A204.1 (cell line): Measurements from ENCODE around the gene DNAI4.
"Not testable (repeated sequence)": the region's sequence is repeated elsewhere in the genome, so short reads cannot be mapped to it uniquely, and the experiment has no call there.

Experiments used
- FAIRE-seq: peaks from 2 replicates; lab custom pipeline; 2012; peaks lifted over from hg19 to GRCh38; lab: Jason Lieb, UNC

Gene DNAI4

GRCh38 chr1:66824771-66825170 lies 99.9 kb downstream of the DNAI4 start:
- no peak for FAIRE-seq

GRCh38 chr1:66809736-66810326 lies 114.8 kb downstream of the DNAI4 start:
- FAIRE-seq: no peak

DNA sequence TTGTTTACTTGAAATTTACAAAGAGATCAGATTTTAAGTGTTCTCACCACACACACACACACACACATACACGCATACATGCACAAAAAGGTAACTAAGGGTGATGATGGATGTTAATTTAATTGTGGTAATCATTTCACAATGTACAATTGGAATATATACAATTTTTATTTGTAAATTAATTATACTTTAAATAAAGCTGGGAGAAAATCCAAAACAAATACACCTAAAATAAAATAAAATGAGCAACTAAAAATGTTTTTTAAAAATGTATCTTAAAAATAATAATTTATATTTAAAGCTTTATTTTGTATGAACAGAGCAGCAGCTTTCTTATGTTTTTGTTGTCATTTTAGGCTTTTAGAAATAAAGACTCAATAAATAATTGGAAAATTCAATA lies 115.4 kb downstream of the DNAI4 start:
- peak; percentile 82 for FAIRE-seq

DNA sequence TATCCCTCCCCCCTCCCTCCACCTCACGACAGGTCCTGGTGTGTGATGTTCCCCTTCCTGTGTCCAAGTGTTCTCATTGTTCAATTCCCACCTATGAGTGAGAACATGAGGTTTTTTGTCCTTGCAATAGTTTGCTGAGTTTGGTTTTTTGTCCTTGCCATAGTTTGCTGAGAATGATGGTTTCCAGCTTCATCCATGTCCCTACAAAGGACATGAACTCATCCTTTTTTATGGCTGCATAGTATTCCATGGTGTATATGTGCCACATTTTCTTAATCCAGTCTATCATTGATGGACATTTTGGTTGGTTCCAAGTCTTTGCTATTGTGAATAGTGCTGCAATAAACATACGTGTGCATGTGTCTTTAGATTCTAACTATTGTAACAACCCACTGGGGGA lies 128.8 kb downstream of the DNAI4 start:
- not testable (repeated sequence) for FAIRE-seq

DNA sequence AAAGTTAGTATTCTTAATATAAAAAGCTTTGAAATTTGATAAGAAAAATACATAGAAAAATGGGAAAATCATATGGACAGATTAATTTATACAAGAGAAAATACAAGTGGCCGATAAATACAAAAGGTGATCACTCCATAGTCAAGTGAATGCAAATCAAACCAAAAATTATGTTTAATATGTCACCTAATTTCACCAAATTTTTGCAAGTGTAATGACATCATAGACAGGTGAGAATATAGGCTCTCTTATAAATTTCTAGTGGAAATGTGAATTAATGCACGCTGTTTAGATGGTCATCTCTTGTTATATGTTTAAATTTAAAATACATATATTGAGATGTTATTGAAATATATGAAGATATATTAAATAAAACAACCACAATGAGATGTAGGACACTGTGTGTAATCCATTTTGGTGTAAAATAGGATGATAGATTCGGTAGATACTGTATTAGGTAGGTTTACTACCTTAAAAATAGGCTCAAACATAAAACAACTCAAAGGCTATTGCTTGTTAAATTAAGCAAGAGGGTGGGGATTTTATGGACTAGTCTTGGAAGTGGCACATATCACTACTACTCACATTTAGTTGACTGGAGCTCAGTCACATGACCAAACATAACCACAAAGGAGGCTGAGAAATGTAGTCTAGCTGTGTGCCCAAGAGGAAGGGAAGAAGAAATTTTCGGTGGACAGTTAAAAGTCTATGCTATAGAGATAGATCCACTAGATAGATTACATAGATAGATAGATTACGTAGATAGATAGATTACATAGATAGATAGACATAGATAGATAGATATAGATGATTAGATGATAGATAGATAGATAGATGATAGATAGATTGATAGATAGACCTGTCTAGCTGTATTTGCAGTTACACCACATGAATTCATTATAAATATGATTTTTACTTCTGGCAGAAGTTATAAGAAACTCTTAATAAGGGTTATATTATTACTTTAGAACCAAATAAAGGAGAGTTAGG lies 132.7 kb downstream of the DNAI4 start:
- FAIRE-seq: peak; percentile 27

GRCh38 chr1:66788231-66788939 lies 136.3 kb downstream of the DNAI4 start:
- FAIRE-seq: no peak

DNA sequence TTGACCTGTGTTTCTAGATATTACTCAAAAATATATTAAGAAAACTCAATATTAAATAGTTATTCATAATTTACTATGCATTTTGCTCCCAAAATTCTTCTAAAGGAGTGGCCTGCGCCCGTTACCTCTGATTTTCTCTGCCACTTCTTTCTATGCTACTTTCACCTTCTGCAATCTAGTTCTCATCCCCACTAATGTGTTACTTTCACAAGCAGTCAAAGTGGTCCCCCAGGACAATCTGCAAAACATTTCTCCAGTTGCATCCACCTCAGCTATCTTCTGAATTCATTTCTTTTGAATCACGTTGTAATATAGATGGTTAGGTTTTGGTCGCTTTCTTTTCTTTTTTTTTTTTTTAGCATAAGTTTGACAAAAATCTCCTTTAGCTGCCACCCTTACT lies 137.0 kb downstream of the DNAI4 start:
- no peak for FAIRE-seq

DNA sequence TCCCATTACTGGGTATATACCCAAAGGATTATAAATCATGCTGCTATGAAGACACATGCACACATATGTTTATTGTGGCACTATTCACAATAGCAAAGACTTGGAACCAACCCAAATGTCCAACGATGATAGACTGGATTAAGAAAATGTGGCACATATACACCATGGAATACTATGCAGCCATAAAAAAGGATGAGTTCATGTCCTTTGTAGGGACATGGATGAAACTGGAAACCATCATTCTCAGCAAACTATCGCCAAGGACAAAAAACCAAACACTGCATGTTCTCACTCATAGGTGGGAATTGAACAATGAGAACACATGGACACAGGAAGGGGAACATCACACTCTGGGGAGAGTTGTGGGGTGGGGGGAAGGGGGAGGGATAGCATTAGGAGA lies 138.9 kb downstream of the DNAI4 start:
- not testable (repeated sequence) for FAIRE-seq

GRCh38 chr1:66779475-66780078 lies 145.1 kb downstream of the DNAI4 start:
- FAIRE-seq: no peak

GRCh38 chr1:66778969-66779368 lies 145.7 kb downstream of the DNAI4 start:
- no peak for FAIRE-seq

GRCh38 chr1:66778266-66778665 lies 146.4 kb downstream of the DNAI4 start:
- FAIRE-seq: no peak

GRCh38 chr1:66777831-66778230 lies 146.8 kb downstream of the DNAI4 start:
- no peak for FAIRE-seq

GRCh38 chr1:66775646-66776045 lies 149.0 kb downstream of the DNAI4 start:
- no peak for FAIRE-seq

DNA sequence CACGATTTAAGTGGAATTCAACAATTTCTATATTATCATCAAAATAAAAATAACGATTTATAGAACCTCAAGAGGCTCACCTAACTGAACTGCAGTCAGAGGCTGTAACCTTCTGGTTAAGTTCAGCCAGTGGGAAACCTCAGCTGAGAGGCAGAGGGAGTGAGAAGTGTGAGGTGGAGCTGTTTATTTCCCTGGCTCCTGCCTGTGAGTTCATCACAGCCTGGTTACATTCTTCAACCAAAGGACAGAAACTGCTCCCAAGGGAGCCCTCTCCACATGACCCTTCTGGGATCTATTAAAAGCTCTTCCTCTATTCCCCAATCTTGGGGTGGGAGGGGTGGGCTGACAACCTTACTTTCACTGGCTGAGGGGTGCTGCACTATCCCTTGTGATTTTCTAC lies 150.2 kb downstream of the DNAI4 start:
- no peak for FAIRE-seq

DNA sequence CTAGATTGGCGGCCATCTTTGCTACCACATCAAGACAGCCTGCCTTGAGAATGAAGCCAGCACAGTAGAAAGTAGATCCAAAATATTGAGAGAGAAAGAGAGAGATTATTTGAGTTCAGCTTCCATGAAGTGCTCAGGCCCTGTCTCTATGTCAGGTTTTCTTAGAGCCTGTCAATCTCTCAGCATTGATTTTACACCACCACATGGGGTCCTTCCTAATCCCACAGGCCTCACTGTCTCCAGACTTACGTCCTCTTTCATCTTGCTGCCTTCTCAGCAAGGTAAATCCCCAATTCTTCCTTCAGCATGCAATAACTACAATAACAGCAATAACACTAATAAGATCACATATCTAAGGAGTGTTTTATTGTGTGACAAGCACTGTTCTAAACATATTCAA lies 151.4 kb downstream of the DNAI4 start:
- FAIRE-seq: no peak

DNA sequence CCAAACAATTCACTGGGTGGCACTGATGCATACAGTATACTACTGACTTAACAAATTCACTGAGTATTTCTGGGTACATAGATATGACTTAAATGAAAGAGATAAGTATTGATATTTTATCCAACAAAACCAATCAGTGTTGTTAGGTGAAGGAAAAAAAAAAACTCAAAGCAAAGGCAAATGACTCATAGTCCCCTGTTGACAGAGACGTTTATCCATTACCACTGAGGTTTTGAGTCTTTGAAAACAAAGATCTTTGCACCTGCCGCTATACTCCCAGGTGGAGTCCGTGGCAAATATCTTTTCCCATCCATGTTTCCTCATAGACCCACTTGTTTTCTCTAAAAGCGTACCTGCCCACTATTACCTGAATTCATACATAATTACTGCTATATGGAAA lies 154.0 kb downstream of the DNAI4 start:
- FAIRE-seq: no peak

DNA sequence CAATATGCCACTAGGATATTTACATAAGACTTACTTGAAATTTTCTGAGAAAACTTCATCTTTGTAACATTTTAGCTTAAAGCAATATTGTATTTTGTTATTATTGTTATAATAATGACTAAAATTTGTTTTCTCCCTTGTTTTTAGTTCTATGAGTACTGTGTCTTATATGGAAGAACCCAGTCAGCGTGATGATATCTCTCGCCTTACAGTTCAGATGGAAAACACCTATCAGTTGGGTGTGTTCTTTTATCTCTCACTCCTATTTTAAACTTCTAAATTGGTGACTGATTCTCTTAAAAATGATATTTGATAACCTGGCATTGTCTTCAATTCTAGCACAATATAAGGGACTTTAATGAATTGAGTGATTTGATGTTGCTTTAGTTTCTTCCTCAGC lies 154.4 kb downstream of the DNAI4 start:
- FAIRE-seq: no peak

DNA sequence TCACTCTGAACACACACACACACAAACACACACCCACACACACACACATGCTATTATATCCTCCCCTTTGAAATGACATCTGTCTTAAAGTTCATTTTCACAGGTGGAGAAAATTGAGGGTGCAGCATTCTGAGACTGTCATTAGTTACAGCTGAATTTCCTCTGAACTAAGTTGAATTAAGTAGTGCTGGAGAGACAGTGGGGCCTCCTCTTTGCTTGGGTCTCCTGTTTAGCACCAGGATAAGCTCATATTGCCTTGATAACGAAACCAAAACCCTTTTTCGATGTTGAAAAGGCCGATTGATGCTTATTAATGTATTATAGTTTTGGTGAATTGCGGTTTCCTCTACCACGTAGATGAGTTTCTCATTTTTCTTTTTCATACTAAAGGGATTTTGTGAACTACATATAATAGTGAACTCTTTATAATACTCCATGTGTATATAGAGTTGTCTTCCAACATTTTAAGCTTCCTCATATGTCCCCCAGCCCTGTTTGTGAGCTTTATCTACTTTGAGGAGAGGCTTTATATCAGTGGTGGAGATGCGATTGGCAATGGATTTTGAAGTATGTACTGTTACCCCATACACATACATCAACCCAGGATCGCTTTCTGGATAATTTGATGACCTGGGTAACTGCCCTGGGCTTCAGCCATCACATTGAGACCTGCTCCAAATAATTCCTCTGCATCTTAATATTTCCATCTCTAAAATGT lies 155.0 kb downstream of the DNAI4 start:
- FAIRE-seq: no peak

DNA sequence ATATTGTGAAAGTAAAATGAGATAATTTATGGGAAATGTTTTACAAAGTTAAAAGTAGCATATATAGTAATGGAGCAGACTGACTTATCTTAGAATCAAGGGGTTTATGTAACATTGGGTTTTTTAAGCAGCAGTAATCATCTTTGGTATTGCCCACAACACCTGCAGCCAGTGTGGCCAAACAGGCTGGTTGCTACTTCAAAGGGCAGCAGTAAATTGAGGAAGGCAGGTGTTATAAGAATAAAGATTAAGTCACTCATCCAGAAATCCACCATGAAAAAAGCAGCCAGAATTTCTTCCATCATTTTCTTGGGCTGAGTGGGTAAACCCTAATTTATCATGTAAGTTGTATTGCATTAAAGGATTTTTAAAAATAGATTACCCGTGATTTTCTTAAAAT lies 155.7 kb downstream of the DNAI4 start:
- FAIRE-seq: no peak

DNA sequence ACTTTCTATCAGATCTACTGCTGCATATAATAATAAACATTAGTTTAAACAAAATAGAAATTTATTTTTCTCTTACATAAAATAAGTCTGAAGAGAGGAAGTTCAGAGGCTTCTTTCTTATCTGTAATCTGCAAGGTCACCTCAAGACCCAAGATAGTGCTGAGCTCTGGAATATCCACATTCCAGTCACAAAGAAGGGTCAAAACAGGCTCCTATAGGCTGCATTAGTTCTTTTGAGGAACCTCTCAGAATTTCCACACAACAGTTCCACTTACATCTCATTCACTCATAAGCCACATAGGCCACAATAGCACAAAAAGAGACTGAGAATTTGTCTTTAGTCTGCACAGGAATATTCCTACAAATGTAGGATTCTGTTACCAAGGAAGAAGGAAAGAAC lies 157.0 kb downstream of the DNAI4 start:
- no peak for FAIRE-seq

DNA sequence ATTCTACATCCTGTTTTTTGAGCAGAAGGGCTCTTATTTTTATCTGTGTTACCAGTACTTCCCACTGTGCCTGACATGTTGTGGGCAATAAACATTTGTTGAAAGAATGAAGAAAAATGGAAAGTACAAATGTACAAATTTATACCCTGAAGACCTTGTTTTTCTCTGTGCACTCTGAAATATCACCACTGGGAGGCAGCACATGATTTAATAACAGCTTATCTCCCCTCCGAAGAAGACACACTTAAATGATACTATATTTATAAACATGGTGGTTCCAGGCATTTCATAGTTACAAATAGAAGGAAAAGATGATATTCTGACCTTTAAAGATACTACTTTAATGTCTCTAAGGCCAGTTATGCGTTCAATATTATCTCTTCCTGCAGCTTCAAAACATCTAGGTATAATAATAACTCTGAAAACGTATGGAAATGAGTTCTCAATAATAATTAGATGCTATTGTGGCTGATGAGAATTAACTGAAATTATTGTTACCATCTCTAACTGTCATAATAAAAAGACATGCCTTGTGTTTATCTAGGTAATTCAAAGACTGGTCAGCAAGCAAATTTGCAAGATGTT lies 159.6 kb downstream of the DNAI4 start:
- peak; percentile 95 for FAIRE-seq
